IMR-90 (cell line): ENCODE measurements around the gene SLC25A5. TPM values are rescaled to one million over a fixed set of nuclear protein-coding genes. Genes with fewer than 3 reads are reported as not detected.

ENCODE experiments used
- ATAC-seq: fragments of 200-7000 bp; cut with Tn5 transposase; 2 replicates; pipeline ENCODE4 v1.9.1; 2020; ENCODE audit warnings: low read depth, mild to moderate bottlenecking, moderate library complexity
- BruUV-seq: library from RNA; stranded (reverse); fragments of 400-500 nt; replicated peaks from 2 replicates; lab custom pipeline; 2021; lab: Mats Ljungman, UMichigan
- CTCF ChIA-PET: fragments of 300-600 bp; formaldehyde crosslinking; extraction: SDS; loops from one replicate; lab custom pipeline; 2021; ENCODE audit warnings: antibody characterized with exemption; lab: Yijun Ruan, JAX
- POLR2A ChIA-PET: fragments of 300-600 bp; sonication (Branson Sonifier 250); formaldehyde crosslinking; loops from one replicate; lab custom pipeline; 2022; ENCODE audit warnings: antibody characterized with exemption; ENCODE audit not compliant: unreplicated experiment; lab: Charles Lee
- DNase-seq: peaks from one replicate; pipeline ENCODE4 v3.0.0; 2013
- H2AFZ ChIP-seq: replicated peaks from 2 replicates; pipeline ENCODE3; 2013; ENCODE audit warnings: low read length, mild to moderate bottlenecking; ENCODE audit not compliant: poor library complexity
- H2AK5ac ChIP-seq: 2 replicates; pipeline ENCODE4 v1.6.1; 2013; ENCODE audit warnings: low read depth, low read length, inconsistent platforms
- H2AK9ac ChIP-seq: replicated peaks from 2 replicates; pipeline ENCODE3; 2013; ENCODE audit warnings: mild to moderate bottlenecking, low read depth, low read length, moderate library complexity; ENCODE audit not compliant: poor library complexity
- H2BK120ac ChIP-seq: 2 replicates; pipeline ENCODE4 v1.6.1; 2013; ENCODE audit warnings: low read depth, low read length, inconsistent platforms
- H2BK15ac ChIP-seq: 3 replicates; pipeline ENCODE4 v1.6.1; 2013; ENCODE audit warnings: low read depth, low read length, inconsistent platforms
- H2BK20ac ChIP-seq: 2 replicates; pipeline ENCODE4 v1.6.1; 2013; ENCODE audit warnings: low read depth, mild to moderate bottlenecking, inconsistent platforms, low read length, moderate library complexity
- H2BK5ac ChIP-seq: 2 replicates; pipeline ENCODE4 v1.6.1; 2013; ENCODE audit warnings: mild to moderate bottlenecking, low read depth, low read length, inconsistent platforms; ENCODE audit not compliant: poor library complexity, severe bottlenecking
- H3K14ac ChIP-seq: replicated peaks from 2 replicates; pipeline ENCODE4 v1.6.1; 2013; ENCODE audit warnings: low read depth, low read length, inconsistent platforms
- H3K18ac ChIP-seq: 2 replicates; pipeline ENCODE4 v1.6.1; 2013; ENCODE audit warnings: low read depth, low read length, control low read depth
- H3K23ac ChIP-seq: 2 replicates; pipeline ENCODE4 v1.6.1; 2013; ENCODE audit warnings: low read depth, low read length, inconsistent platforms
- H3K27ac ChIP-seq: 2 replicates; pipeline ENCODE4 v1.5.1; 2013; ENCODE audit warnings: mild to moderate bottlenecking, control low read depth, low read length; ENCODE audit not compliant: insufficient read depth
- H3K27me3 ChIP-seq: 2 replicates; pipeline ENCODE4 v1.6.1; 2013; ENCODE audit warnings: low read length; ENCODE audit not compliant: control insufficient read depth, insufficient read depth
- H3K36me3 ChIP-seq: 2 replicates; pipeline ENCODE4 v1.6.1; 2013; ENCODE audit warnings: low read length, mixed read lengths; ENCODE audit not compliant: control insufficient read depth, insufficient read depth
- H3K4ac ChIP-seq: 2 replicates; pipeline ENCODE4 v1.6.1; 2013; ENCODE audit warnings: low read depth, low read length, inconsistent platforms
- H3K4me1 ChIP-seq: 2 replicates; pipeline ENCODE4 v1.6.1; 2013; ENCODE audit warnings: low read length, mixed read lengths; ENCODE audit not compliant: control insufficient read depth, insufficient read depth
- H3K4me2 ChIP-seq: 2 replicates; pipeline ENCODE4 v1.6.1; 2013; ENCODE audit warnings: low read depth, mild to moderate bottlenecking, control low read depth, low read length, moderate library complexity
- H3K4me3 ChIP-seq: 2 replicates; pipeline ENCODE4 v1.5.1; 2013; ENCODE audit warnings: low read depth, mild to moderate bottlenecking, control low read depth, low read length, moderate library complexity; ENCODE audit not compliant: insufficient read depth
- H3K56ac ChIP-seq: 2 replicates; pipeline ENCODE4 v1.6.1; 2013; ENCODE audit warnings: low read length, inconsistent platforms; ENCODE audit not compliant: insufficient read depth; ENCODE audit errors: extremely low read depth
- H3K79me1 ChIP-seq, 2 experiments: 2 replicates each; pipeline ENCODE4 v1.6.1; 2013; ENCODE audit warnings: low read length in 2 of 2, inconsistent platforms in 1 of 2, low read depth in 1 of 2
- H3K9ac ChIP-seq: 2 replicates; pipeline ENCODE4 v1.6.1; 2013; ENCODE audit warnings: low read depth, low read length, control low read depth
- H3K9me1 ChIP-seq: 2 replicates; pipeline ENCODE4 v1.6.1; 2013; ENCODE audit warnings: low read length, inconsistent platforms; ENCODE audit not compliant: insufficient read depth
- H3K9me3 ChIP-seq: 2 replicates; pipeline ENCODE4 v1.6.1; 2013; ENCODE audit warnings: low read length; ENCODE audit not compliant: control insufficient read depth, insufficient read depth
- H4K20me1 ChIP-seq: 2 replicates; pipeline ENCODE4 v1.6.1; 2013; ENCODE audit warnings: low read length, inconsistent platforms; ENCODE audit not compliant: insufficient read depth
- H4K5ac ChIP-seq: 2 replicates; pipeline ENCODE4 v1.6.1; 2013; ENCODE audit warnings: mild to moderate bottlenecking, low read depth, low read length, control low read depth
- H4K8ac ChIP-seq, 2 experiments: 2 replicates each; pipeline ENCODE4 v1.6.1; 2013; ENCODE audit warnings: low read depth in 2 of 2, low read length in 2 of 2, control low read depth in 1 of 2, inconsistent platforms in 1 of 2
- H4K91ac ChIP-seq: 2 replicates; pipeline ENCODE4 v1.6.1; 2013; ENCODE audit warnings: low read depth, low read length, inconsistent platforms; ENCODE audit not compliant: insufficient read depth
- BHLHE40 ChIP-seq: fragments of 150-350 bp; IDR thresholded peaks from 2 replicates; pipeline ENCODE4 v1.6.1; 2016; ENCODE audit warnings: mild to moderate bottlenecking, low read depth, low read length
- CEBPB ChIP-seq: IDR thresholded peaks from 2 replicates; pipeline ENCODE4 v1.6.1; 2012; ENCODE audit warnings: low read depth, low read length, improper control_type of control experiment
- CHD1 ChIP-seq: IDR thresholded peaks from 2 replicates; pipeline ENCODE4 v1.6.1; 2012; ENCODE audit warnings: low read depth, low read length, improper control_type of control experiment
- FOS ChIP-seq: fragments of 150-350 bp; IDR thresholded peaks from 2 replicates; pipeline ENCODE4 v1.6.1; 2016; ENCODE audit warnings: low read depth, low read length
- MAFK ChIP-seq: IDR thresholded peaks from 2 replicates; pipeline ENCODE4 v1.6.1; 2012; ENCODE audit warnings: low read depth, low read length, improper control_type of control experiment
- MAZ ChIP-seq: IDR thresholded peaks from 2 replicates; pipeline ENCODE4 v1.6.1; 2012; ENCODE audit warnings: low read depth, mild to moderate bottlenecking, low read length, improper control_type of control experiment, moderate library complexity, borderline replicate concordance
- MXI1 ChIP-seq: IDR thresholded peaks from 2 replicates; pipeline ENCODE4 v1.6.1; 2012; ENCODE audit warnings: low read depth, mild to moderate bottlenecking, low read length, moderate library complexity, borderline replicate concordance
- NFE2L2 ChIP-seq: fragments of 150-350 bp; IDR thresholded peaks from 2 replicates; pipeline ENCODE4 v1.6.1; 2016; ENCODE audit warnings: low read depth, mild to moderate bottlenecking, low read length
- POLR2A ChIP-seq: IDR thresholded peaks from 2 replicates; pipeline ENCODE4 v1.6.1; 2012; ENCODE audit warnings: mild to moderate bottlenecking, low read depth, low read length
- RAD21 ChIP-seq: IDR thresholded peaks from 2 replicates; pipeline ENCODE4 v1.6.1; 2012; ENCODE audit warnings: low read length, improper control_type of control experiment
- RCOR1 ChIP-seq: IDR thresholded peaks from 2 replicates; pipeline ENCODE4 v1.6.1; 2012; ENCODE audit warnings: mild to moderate bottlenecking, low read length, improper control_type of control experiment; ENCODE audit not compliant: insufficient replicate concordance
- RFX5 ChIP-seq: IDR thresholded peaks from 2 replicates; pipeline ENCODE4 v1.8.0; 2012; ENCODE audit warnings: low read depth, mild to moderate bottlenecking, low read length, moderate library complexity
- SMC3 ChIP-seq: fragments of 150-350 bp; IDR thresholded peaks from 2 replicates; pipeline ENCODE4 v1.6.1; 2016; ENCODE audit warnings: low read depth, mild to moderate bottlenecking, antibody characterized with exemption, low read length, moderate library complexity
- WGBS, 2 experiments: methylation state at CpG; one replicate each; pipeline versions ENCODE4 v1.1.5 to v1.1.7; 2013; ENCODE audit warnings: missing lambda C conversion rate in 2 of 2; ENCODE audit not compliant: insufficient read length in 1 of 2; ENCODE audit errors: extremely low coverage in 2 of 2; 5-methylcytosine and 5-hydroxymethylcytosine counted together
- dilution Hi-C: fragments of 300-500 bp; cut with HindIII; formaldehyde crosslinking; loops from one replicate; pipeline ENCODE4 v1.14.3; 2018; ENCODE audit warnings: low sequenced_read_pairs; ENCODE audit not compliant: unreplicated experiment
- in situ Hi-C: fragments of 300-500 bp; cut with MboI; formaldehyde crosslinking; loops from 3 replicates; pipeline ENCODE4 v1.14.3; 2019; ENCODE audit warnings: low sequenced_read_pairs, inconsistent platforms, mixed read lengths
- intact Hi-C: fragments of 100-400 bp; cut with micrococcal nuclease; formaldehyde crosslinking; loops from 2 replicates; pipeline ENCODE4 v1.10.0; 2022
- polyA plus RNA-seq, 3 experiments: library from polyadenylated mRNA; depleted of rRNA; stranded (reverse); fragments of >200 nt; gene quantifications; 2 replicates each; pipeline ENCODE4 v1.2.3, GENCODE V29; 2012; ENCODE audit warnings: low replicate concordance in 1 of 3
- total RNA-seq: library from RNA; depleted of rRNA; stranded (reverse); fragments of >200 nt; gene quantifications from 2 replicates; pipeline ENCODE4 v1.2.3, GENCODE V29; 2012
- TF ChIP-seq, protein P1 (sequence below): conservative IDR thresholded peaks from 2 replicates; pipeline ENCODE4 v1.5.1; 2012; ENCODE audit warnings: mild to moderate bottlenecking, low read depth, low read length, improper control_type of control experiment
- TF ChIP-seq, protein P2 (sequence below): fragments of 150-350 bp; IDR thresholded peaks from 2 replicates; pipeline ENCODE4 v1.6.1; 2017; ENCODE audit warnings: mild to moderate bottlenecking, antibody characterized with exemption, low read length, low read depth
- TF ChIP-seq, protein P3 (sequence below): fragments of 150-350 bp; IDR thresholded peaks from 2 replicates; pipeline ENCODE4 v1.6.1; 2016; ENCODE audit warnings: low read depth, mild to moderate bottlenecking, low read length, moderate library complexity, borderline replicate concordance

The SLC25A5 gene
- total and polyA plus RNA-seq, 2 of the 4 experiments (the other 2 are of a cell fraction) = 216 to 337 TPM

DNA sequence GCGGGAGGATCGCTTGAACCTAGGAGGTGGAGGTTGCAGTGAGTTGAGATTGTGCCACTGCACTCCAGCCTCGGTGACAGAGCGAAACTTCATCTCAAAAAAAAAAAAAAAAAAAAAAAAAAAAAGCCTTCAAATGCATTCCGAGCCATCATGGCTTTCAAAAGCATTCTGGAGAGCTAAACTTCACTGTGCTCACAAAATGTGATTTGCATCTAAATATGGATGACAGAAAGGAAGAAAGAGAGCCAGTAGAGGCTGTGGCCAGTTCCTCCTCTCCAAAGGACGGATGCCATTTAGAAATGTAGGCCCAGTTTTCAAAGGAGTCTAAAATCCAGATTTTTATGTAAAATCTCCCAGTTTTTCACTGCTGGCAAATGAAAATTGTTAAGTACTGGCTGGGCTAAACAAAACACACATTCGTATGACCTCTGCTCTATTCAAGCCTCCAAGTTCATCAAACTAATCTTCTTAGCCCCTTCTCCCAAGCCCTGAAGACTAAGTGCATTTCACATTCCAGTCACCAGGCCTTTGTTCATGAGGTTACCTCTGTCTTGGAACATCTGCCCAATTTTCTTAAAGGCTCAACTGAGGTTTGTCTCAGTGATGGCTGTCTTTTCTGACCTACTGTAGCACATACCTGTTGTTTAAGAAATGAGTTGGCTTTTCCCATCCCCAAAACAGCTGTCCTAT lies 47.1 kb upstream of the SLC25A5 start:
- no peak overlapping the region for H4K5ac ChIP-seq
- no peak overlapping the region for H2BK20ac ChIP-seq
- H2AFZ ChIP-seq = no peak overlapping the region
- no peaks in the 10 kb centered on the region for H3K9me3 ChIP-seq
- H3K27me3 ChIP-seq = no peaks in the 10 kb centered on the region
- ChIA-PET CTCF (no interaction called here), POLR2A (no interaction called here)
- DNase-seq (no peak), ATAC-seq (no peak)
- no peak overlapping the region for H3K56ac ChIP-seq
- no CpG with 5 or more reads among the region's 7 CpGs for WGBS, 2 experiments
- no peak overlapping the region for H3K18ac ChIP-seq
- no peak overlapping the region for H3K23ac ChIP-seq
- H4K91ac ChIP-seq = no peak overlapping the region
- no peak overlapping the region for H2AK9ac ChIP-seq
- in situ Hi-C loops (no loop called here), intact Hi-C loops (no loop called here), dilution Hi-C loops (no loop called here)
- no peak overlapping the region for H3K9ac ChIP-seq
- no peak overlapping the region for H3K4me3 ChIP-seq
- BruUV-seq = no TSS peak
- no peak overlapping the region for H2AK5ac ChIP-seq
- H3K27ac ChIP-seq = no peak overlapping the region
- no peak overlapping the region for H4K8ac ChIP-seq
- 0 out of 2 replicates have a peak, but pooled peaks cover 3% of the 10 kb centered on the region for H3K4me1 ChIP-seq
- no peak overlapping the region for H2BK15ac ChIP-seq
- no peaks in the 10 kb centered on the region for H3K79me1 ChIP-seq
- no peak overlapping the region for H3K4me2 ChIP-seq
- H4K20me1 ChIP-seq = no peaks in the 10 kb centered on the region
- no peak for TF ChIP-seq CEBPB
- TF ChIP-seq POLR2A = no peak
- no peak for TF ChIP-seq RAD21
- TF ChIP-seq SMC3 = no peak
- no peak for TF ChIP-seq FOS
- no peak for TF ChIP-seq MAZ
- TF ChIP-seq, protein P1, sequence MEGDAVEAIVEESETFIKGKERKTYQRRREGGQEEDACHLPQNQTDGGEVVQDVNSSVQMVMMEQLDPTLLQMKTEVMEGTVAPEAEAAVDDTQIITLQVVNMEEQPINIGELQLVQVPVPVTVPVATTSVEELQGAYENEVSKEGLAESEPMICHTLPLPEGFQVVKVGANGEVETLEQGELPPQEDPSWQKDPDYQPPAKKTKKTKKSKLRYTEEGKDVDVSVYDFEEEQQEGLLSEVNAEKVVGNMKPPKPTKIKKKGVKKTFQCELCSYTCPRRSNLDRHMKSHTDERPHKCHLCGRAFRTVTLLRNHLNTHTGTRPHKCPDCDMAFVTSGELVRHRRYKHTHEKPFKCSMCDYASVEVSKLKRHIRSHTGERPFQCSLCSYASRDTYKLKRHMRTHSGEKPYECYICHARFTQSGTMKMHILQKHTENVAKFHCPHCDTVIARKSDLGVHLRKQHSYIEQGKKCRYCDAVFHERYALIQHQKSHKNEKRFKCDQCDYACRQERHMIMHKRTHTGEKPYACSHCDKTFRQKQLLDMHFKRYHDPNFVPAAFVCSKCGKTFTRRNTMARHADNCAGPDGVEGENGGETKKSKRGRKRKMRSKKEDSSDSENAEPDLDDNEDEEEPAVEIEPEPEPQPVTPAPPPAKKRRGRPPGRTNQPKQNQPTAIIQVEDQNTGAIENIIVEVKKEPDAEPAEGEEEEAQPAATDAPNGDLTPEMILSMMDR = no peak
- TF ChIP-seq, protein P2, sequence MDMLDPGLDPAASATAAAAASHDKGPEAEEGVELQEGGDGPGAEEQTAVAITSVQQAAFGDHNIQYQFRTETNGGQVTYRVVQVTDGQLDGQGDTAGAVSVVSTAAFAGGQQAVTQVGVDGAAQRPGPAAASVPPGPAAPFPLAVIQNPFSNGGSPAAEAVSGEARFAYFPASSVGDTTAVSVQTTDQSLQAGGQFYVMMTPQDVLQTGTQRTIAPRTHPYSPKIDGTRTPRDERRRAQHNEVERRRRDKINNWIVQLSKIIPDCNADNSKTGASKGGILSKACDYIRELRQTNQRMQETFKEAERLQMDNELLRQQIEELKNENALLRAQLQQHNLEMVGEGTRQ = no peak
- TF ChIP-seq, protein P3, sequence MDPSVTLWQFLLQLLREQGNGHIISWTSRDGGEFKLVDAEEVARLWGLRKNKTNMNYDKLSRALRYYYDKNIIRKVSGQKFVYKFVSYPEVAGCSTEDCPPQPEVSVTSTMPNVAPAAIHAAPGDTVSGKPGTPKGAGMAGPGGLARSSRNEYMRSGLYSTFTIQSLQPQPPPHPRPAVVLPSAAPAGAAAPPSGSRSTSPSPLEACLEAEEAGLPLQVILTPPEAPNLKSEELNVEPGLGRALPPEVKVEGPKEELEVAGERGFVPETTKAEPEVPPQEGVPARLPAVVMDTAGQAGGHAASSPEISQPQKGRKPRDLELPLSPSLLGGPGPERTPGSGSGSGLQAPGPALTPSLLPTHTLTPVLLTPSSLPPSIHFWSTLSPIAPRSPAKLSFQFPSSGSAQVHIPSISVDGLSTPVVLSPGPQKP = no peak
- TF ChIP-seq CHD1 = no peak
- TF ChIP-seq MAFK = no peak
- TF ChIP-seq BHLHE40 = no peak
- TF ChIP-seq RFX5 = no peak
- TF ChIP-seq RCOR1 = no peak
- TF ChIP-seq NFE2L2 = no peak
- TF ChIP-seq MXI1 = no peak
- peaks cover 4% of the 10 kb centered on the region; the same call in 1 of the 2 replicates for H3K36me3 ChIP-seq
- no peak overlapping the region for H3K14ac ChIP-seq
- H2BK5ac ChIP-seq = no peak overlapping the region
- no peak overlapping the region for H3K4ac ChIP-seq
- H2BK120ac ChIP-seq = no peak overlapping the region
- no peaks in the 10 kb centered on the region; the same call in 1 of the 2 replicates for H3K9me1 ChIP-seq
